HG03139 (cell line): Measurements from ENCODE around the gene PPHLN1.
"Not testable (repeated sequence)": the region's sequence is repeated elsewhere in the genome, so short reads cannot be mapped to it uniquely, and the experiment has no call there.

Source experiments
- ATAC-seq: cut with Tn5 transposase; IDR thresholded peaks from one replicate; pipeline ENCODE4 v1.9.1; 2021; ENCODE audit not compliant: unreplicated experiment

The PPHLN1 gene

GRCh38 chr12:42365486-42365885 lies 39.5 kb downstream of the PPHLN1 start:
- no peak for ATAC-seq

GRCh38 chr12:42370013-42370412 lies 44.0 kb downstream of the PPHLN1 start:
- no peak for ATAC-seq

GRCh38 chr12:42372154-42372791 lies 46.3 kb downstream of the PPHLN1 start:
- peak; percentile 88 for ATAC-seq

- no peak for ATAC-seq
Measured at GRCh38 chr12:42373669-42374068, 47.7 kb downstream of the PPHLN1 start.

- ATAC-seq = no peak
Measured at GRCh38 chr12:42380733-42381132, 54.8 kb downstream of the PPHLN1 start.

- ATAC-seq = no peak
Measured at GRCh38 chr12:42382013-42382696, 56.2 kb downstream of the PPHLN1 start.

GRCh38 chr12:42385326-42385841 lies 59.4 kb downstream of the PPHLN1 start:
- no peak for ATAC-seq

GRCh38 chr12:42386308-42386707 lies 60.3 kb downstream of the PPHLN1 start:
- no peak for ATAC-seq

- ATAC-seq = not testable (repeated sequence)
Measured at GRCh38 chr12:42388086-42388485, 62.1 kb downstream of the PPHLN1 start.

GRCh38 chr12:42394429-42394828 lies 68.5 kb downstream of the PPHLN1 start:
- ATAC-seq = no peak

- no peak for ATAC-seq
Measured at GRCh38 chr12:42396473-42397259, 70.7 kb downstream of the PPHLN1 start.

- no peak for ATAC-seq
Measured at GRCh38 chr12:42402821-42403411, 76.9 kb downstream of the PPHLN1 start.

GRCh38 chr12:42407306-42407705 lies 81.3 kb downstream of the PPHLN1 start:
- ATAC-seq = no peak

GRCh38 chr12:42409471-42409870 lies 83.5 kb downstream of the PPHLN1 start:
- no peak for ATAC-seq

GRCh38 chr12:42410340-42410739 lies 84.4 kb downstream of the PPHLN1 start:
- no peak for ATAC-seq

GRCh38 chr12:42420395-42420794 lies 94.4 kb downstream of the PPHLN1 start:
- ATAC-seq = no peak

GRCh38 chr12:42421844-42422779 lies 96.1 kb downstream of the PPHLN1 start:
- ATAC-seq = peak; percentile 86

GRCh38 chr12:42422785-42423184 lies 96.8 kb downstream of the PPHLN1 start:
- no peak for ATAC-seq

- no peak for ATAC-seq
Measured at GRCh38 chr12:42426746-42427145, 100.8 kb downstream of the PPHLN1 start.

GRCh38 chr12:42428850-42429249 lies 102.9 kb downstream of the PPHLN1 start:
- ATAC-seq = no peak
